Stimulated activated naive CD4-positive, alpha-beta T cell (primary cell): ENCODE results near the gene STIL.
"Not testable (repeated sequence)": the region's sequence is repeated elsewhere in the genome, so short reads cannot be mapped to it uniquely, and the experiment has no call there.

Experiments used
- DNase-seq, 6 experiments: peaks; one replicate each; lab custom pipeline; 2025; lab: John Stamatoyannopoulos, UW

STIL gene

GRCh38 chr1:47219590-47220220, 94.2 kb downstream of the STIL start:
- no peak for DNase-seq

GRCh38 chr1:47219001-47219400, 94.9 kb downstream of the STIL start:
- DNase-seq = no peak

- DNase-seq = no peak
These were observed 97.5 kb downstream of the STIL start for GRCh38 chr1:47216278-47217059.

- DNase-seq = no peak
These were observed 98.2 kb downstream of the STIL start for GRCh38 chr1:47215713-47216112.

- DNase-seq = no peak
These were observed 99.4 kb downstream of the STIL start for GRCh38 chr1:47214549-47214948.

- DNase-seq = no peak
These were observed 100.5 kb downstream of the STIL start for GRCh38 chr1:47213230-47213963.

- DNase-seq = no peak
These were observed 101.2 kb downstream of the STIL start for GRCh38 chr1:47212636-47213229.

GRCh38 chr1:47211796-47212269, 102.1 kb downstream of the STIL start:
- DNase-seq = no peak

- no peak for DNase-seq
These were observed 103.3 kb downstream of the STIL start for GRCh38 chr1:47210666-47211065.

- no peak for DNase-seq
These were observed 104.1 kb downstream of the STIL start for GRCh38 chr1:47209725-47210325.

GRCh38 chr1:47209091-47209490, 104.9 kb downstream of the STIL start:
- DNase-seq = no peak

GRCh38 chr1:47208374-47208850, 105.5 kb downstream of the STIL start:
- no peak for DNase-seq

- DNase-seq = no peak
These were observed 106.1 kb downstream of the STIL start for GRCh38 chr1:47207803-47208373.

GRCh38 chr1:47205918-47206317, 108.0 kb downstream of the STIL start:
- no peak for DNase-seq

- not testable (repeated sequence) for DNase-seq
These were observed 110.4 kb downstream of the STIL start for GRCh38 chr1:47203504-47203903.

- no peak for DNase-seq
These were observed 112.8 kb downstream of the STIL start for GRCh38 chr1:47201179-47201578.
